Activated CD8-positive, alpha-beta memory T cell treated with anti-CD3 and anti-CD28 coated beads, Interleukin-2, amount 50 U/mL, for 24 hours (primary cell): Measurements from ENCODE around the gene NT5C2.

Source experiments
- DNase-seq: peaks from one replicate; pipeline ENCODE4 v3.0.0-alpha.2; 2020; ENCODE audit errors: extremely low read depth

NT5C2 gene

GRCh38 chr10:103062854-103063590 lies 130.1 kb downstream of the NT5C2 start:
- DNase-seq = no peak

GRCh38 chr10:103060575-103060974 lies 132.5 kb downstream of the NT5C2 start:
- DNase-seq = no peak

- no peak for DNase-seq
Observed at GRCh38 chr10:103058034-103058433, 135.0 kb downstream of the NT5C2 start.

- no peak for DNase-seq
Observed at GRCh38 chr10:103055105-103055504, 138.0 kb downstream of the NT5C2 start.

GRCh38 chr10:103054621-103055020 lies 138.5 kb downstream of the NT5C2 start:
- DNase-seq = no peak

GRCh38 chr10:103053659-103054581 lies 139.2 kb downstream of the NT5C2 start:
- DNase-seq = no peak

GRCh38 chr10:103049237-103049636 lies 143.8 kb downstream of the NT5C2 start:
- no peak for DNase-seq

- no peak for DNase-seq
Observed at GRCh38 chr10:103047381-103047780, 145.7 kb downstream of the NT5C2 start.

GRCh38 chr10:103045961-103046360 lies 147.1 kb downstream of the NT5C2 start:
- DNase-seq = no peak

- no peak for DNase-seq
Observed at GRCh38 chr10:103044942-103045489, 148.1 kb downstream of the NT5C2 start.

GRCh38 chr10:103042908-103043307 lies 150.2 kb downstream of the NT5C2 start:
- DNase-seq = no peak

GRCh38 chr10:103042129-103042528 lies 150.9 kb downstream of the NT5C2 start:
- DNase-seq = no peak

GRCh38 chr10:103041391-103041790 lies 151.7 kb downstream of the NT5C2 start:
- DNase-seq = no peak

- DNase-seq = no peak
Observed at GRCh38 chr10:103040418-103040817, 152.7 kb downstream of the NT5C2 start.

GRCh38 chr10:103038570-103038969 lies 154.5 kb downstream of the NT5C2 start:
- no peak for DNase-seq
